ENCODE data around the gene BCL10.

The BCL10 gene

DNA sequence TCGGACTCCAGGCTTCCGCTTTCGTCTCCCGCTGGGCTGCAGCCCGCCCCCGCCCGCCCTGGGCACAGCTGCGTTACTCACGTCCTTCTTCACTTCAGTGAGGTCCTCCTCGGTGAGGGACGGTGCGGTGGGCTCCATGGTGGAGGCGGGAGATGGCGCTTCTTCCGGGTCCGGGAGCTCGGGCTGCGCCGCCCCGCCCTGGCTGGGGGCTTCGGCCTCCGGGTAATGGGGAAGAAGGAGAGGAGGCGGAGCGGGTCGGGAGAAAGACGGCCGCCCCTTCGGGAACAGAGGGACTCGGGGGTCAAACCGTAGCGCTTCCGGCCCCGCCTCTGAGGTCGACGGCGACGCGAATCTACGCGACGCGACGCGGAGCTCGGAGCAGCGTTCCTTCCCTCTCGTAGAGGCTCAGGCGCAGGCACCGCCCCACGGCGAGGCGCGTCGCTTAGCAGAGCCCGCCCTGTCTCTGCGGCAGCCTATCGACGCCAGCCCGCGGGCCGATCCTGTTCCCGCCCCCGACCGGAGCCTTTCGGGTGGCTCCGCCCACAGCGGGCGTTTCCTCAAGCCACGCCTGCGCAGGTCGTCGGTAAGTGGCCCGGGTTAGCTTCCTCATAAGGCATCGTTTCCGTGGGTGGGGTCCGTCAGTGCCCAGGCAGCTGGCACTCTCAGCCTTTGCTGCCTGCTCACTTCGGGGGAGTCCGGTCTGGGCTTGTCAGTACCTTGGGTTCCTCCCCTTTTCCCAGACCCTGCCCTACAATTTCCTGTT is at the start of gene BCL10:
Gene BCL10 (minus strand): TSS at position 418 of the 763 bp plus-strand sequence. CDS start 280 bp downstream, at position 138.
- DNase-seq (ENCODE audit: low spot score): peak; percentile 100

DNA sequence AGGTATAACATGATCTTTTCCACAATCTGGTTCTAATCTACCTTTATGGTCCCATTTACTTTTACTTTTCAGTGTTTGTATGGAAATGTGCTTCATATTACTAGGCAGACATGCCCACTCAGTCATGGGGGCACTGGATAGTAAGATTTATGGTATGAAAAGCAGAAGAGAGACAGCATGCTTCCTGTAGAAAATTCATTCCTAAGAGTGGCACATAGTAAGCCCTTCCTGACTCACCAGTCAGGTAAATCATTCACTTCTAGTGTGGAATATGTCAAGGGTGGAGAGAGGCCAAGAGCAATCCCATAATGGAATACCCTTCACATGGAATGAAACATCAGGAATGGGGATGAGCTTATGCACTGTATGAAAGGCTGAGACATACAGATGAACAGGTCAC is 49.5 kb upstream of the BCL10 start:
- DNase-seq (ENCODE audit: low spot score): peak; percentile 97

DNA sequence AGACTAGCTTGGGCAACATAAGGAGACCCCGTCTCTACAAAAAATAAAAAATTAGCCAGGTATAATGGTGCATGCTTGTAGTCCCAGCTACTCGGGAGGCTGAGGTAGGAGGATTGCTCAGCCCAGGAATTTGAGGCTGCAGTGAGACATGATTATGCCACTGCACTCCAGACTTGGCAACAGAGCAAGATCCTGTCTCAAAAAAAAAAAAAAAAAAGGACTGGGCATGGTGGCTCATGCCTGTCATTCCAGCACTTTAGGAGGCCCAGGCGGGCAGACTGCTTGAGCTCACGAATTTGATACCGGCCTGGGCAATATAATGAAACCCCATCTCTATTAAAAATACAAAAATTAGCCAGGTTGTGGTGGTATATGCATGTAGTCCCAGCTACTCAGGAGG is 47.3 kb upstream of the BCL10 start:
- peak; percentile 25 for DNase-seq (ENCODE audit: low spot score)

DNA sequence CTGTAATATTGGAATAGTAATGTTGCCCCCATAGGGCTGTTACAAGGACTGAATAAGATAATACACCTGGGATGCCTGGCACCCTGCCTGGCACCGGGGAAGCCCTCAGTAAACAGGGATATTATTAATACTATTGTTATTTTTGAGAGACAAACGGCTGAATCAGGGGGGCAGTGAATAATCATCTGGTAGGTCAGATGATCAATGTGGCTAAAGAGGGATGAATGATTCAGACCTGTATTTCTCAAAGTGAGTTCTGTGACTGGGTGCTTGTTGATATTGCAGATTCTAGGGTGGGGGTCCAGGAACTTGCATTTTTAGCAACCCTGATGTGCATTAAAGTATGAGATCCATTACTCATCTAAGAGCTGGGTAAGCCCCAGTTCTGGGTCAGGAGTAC is 46.2 kb upstream of the BCL10 start:
- peak; percentile 85 for DNase-seq (ENCODE audit: low spot score)

DNA sequence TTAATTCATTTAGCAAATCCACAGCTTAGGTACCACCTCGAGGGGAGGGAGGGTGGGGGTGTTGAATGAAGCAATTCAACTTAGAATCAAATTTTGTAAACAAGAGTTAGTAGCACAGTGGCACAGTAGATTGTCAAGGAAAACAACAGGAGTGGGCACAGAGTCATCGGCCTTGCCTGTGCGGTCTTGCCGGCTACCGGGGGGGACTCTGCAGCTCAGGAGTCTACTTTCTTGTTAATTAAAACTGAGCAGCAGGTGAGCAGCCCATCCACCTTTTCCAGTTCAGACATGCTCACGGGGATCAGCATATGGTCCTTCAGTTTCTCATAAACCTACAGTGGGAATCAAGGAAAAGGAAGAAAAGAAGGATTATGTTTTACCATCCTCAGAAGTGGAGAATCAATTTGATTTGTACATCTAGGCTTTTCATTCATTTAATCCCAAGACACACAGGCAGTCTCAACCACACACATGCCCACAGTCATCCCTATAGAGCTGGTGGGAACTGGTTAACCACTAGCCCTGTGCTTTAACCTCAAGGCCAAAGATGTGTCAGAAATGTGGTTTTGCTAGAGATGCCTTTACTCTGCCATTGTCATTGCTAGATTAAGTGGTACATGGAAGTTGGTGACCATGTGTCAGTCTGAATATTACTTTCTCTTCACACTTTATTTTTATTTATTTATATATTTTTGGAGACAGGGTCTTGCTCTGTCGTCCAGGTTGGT is 45.0 kb upstream of the BCL10 start:
- DNase-seq (ENCODE audit: low spot score): peak; percentile 87

DNA sequence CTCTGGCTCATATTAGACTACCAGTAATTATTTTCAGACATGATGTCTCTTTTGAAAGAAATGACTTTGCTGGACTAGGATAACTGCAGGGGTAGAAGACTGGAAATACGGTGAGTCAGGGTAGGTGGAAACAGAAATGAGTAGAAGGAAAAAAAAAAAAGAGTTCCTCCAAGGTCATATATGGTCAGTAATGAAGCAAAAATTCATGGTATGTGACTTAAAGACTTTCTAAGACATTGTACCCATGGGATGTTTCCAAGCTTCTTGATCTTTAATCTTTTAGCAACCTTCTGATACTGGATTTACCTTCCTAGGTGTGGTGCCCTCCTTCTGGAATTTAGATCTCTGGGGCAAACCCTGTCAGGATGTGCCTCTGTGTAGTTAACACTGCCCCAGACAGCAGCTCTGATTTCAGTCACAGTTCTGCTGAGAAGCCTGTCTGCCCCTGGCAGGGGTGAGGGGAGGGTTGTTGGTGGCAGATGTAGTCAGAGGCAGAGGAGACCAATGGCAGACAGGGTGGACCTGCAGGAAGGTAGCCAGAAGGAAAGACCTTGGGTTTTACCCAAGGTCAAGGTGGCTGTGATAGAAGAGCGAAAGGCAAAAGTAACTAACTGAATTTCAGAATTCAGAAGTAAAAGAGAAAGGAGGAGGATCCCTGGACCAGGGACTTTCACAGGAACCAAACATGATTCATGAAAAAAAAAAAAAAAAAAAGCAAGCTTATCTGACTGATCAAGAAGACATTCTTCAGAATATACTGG is 44.1 kb upstream of the BCL10 start:
- peak; percentile 82 for DNase-seq (ENCODE audit: low spot score)

DNA sequence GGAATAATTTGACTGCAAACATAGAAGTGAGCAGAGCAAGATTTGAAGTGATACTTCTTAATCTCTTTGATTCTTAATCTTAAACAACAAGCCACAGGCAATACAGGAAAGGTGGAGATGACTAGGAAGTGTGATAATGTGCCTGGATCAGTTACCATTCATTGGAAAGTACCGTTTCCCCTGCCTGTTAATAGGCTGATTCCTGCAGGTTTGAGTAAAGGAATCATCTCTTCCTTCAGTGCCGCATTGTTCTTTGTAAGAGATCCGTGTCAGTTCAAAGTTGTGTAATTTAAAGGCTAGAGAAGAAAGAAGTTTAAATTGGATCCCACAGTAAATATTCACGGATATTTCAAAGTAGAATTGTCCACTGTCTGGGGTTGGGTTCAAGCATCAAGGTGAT is 43.5 kb upstream of the BCL10 start:
- DNase-seq (ENCODE audit: low spot score): no peak

DNA sequence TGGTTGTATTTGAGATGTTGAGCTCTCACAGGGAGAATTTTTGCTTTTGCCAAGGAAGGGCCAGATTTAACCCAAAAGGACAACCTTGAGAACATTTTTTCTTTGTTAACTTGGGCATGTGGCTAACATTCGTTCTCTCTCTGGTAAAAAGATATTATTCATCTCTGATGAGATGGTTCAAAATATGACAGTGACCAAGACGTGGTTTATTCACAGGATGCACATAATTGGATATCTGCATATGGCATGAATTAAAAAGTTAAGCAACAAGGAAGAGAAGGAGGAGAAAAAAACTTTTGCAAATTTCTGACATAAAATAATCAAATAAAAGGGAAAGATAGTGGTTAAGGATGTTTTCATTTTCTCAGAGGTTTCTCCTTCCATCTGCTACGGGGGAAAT is 43.1 kb upstream of the BCL10 start:
- no peak for DNase-seq (ENCODE audit: low spot score)

DNA sequence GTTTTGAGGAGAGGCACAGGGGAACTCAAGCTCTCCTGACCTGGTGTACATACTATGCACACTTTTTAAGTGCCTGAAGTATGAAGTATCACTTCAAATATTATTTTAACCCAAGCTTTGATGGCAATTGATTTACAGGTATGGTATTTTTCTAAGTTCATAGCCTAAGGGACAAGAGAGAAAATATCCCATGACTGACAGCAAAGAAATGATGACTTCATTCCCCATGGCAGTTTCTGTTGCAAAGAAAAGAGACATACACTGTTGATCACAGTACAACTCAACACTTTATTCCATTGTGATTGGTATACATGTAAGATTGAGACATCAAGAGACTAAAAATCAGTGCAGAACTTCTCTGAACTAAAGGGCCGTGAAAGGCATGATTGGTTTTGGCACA is 41.8 kb upstream of the BCL10 start:
- peak; percentile 81 for DNase-seq (ENCODE audit: low spot score)

DNA sequence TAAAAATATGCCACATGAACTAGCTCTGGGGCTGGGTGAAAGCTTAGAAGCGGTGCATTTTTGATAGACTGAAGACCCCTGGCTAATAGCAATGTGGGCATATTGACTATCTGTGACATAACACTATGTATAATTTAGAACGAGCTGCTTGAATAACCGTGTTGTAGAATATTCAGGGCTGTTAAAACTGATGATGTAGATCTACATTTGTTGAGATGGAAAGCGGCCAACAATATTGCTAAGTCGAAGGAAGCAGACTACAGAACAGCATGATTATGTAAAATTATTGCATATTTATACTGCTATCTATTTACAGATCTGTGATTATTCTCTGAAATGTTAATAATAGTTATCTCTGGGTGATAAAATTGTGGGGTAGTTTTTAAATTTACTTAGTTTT is 41.1 kb upstream of the BCL10 start:
- no peak for DNase-seq (ENCODE audit: low spot score)

DNA sequence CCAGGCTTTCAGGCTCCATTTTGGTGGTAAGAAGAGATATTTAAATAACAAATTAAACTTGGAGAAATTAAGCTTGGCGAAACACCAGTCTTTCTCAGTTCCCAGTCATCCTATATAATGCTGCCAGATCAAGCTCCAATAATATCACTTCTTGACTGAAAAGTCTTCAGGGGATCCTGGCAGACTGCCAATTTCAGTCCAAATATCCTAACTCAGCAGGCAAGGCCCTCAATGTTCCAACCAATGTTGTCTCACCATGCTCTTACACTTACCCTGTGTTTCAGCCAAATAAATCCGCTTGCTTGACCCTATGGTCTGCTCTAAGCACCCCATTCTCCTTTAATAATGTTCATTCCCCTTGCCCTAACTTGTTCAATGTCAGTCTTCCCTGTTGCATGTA is 39.9 kb upstream of the BCL10 start:
- DNase-seq (ENCODE audit: low spot score): no peak

DNA sequence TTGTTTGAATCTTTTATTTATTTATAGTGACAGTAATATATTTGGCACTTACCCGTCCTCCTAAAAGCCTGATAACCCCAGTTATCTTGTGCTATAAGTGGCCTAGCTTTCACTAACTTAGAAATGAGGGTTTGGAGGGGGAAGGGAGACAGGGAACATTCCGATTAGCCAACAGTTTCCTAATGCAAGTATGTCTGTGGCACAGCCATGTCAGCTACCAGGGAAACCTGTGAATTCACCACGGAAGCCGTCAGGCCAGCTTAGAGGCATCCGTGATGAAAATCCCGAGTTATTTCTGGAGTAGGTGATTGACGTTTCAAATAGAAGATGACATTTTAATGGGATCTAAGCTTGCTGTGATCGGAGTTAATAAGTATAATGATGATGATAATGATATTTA is 39.4 kb upstream of the BCL10 start:
- no peak for DNase-seq (ENCODE audit: low spot score)

DNA sequence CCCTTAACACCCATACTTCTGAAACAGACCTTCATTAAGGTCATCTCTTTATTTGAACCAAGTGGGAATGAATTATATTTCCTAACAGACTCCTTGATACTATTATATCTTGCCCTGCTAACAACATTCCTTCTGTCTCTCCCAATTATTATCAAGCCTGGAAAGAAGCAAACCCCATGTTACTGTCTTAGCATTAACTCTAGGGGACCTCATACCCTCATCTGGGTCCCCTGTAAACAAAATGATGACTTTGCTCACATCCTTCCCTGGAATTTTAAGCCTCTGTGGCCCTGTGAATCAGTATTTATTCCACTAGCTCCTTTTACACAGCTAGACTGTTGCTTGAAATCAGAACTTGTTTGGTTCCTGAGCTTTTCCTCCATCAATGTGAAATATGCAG is 38.3 kb upstream of the BCL10 start:
- no peak for DNase-seq (ENCODE audit: low spot score)

DNA sequence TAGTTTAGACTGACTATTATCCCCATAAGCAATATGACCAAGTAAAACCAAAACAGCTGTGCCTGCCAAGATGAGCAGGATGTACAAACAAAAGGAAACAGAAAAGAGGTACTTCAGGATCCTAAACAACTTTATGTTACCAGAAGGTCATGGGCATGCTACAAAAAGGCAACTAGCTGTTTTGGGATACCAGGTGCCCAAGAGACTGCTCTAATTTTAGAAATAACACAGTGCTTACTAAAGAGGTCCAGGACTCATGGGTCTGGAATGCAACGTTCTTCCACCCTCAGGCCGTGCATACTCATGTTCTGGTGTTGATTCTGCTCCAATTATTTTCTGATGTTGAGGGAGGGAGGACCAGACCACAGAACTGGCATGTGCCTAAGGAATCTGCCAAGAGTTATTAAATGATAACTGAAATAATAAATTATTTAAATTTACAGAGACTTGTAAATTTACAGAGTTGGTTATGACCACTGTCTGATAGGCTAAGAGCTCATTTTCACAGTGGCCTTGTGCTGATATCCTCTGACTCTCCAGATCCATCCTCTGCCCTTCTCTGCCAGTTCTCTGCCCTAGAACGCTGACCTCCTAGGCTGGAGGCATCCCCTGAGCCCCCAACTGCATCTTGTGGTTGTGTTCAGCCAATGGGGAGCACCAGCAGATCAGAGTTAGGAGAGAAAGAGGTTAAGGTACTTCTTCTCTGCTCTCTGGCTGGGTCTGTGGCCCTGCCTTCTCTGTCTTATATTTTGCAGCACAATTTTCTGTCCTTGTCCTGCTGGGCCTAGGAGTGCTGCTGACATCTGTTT is 37.7 kb upstream of the BCL10 start:
- peak; percentile 90 for DNase-seq (ENCODE audit: low spot score)

DNA sequence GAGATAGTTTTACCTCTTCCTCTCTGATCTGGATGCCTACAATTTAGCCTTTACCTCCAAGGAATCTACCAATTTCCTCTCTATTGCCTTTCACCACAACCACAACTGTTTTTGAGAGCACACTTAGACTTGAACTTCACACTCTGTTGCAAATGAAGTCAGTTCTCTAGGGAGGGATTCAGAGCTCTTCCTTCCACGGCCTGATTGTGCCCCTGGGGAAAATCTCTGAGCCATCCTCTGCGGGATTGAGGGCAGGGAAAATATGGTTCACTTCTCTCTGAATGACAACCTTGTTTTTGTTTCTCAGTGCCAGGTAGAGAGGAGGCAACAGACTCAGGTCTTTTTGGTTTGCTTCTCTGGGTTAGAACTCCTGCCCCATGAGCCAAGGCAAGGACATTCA is 35.4 kb upstream of the BCL10 start:
- DNase-seq (ENCODE audit: low spot score): no peak

DNA sequence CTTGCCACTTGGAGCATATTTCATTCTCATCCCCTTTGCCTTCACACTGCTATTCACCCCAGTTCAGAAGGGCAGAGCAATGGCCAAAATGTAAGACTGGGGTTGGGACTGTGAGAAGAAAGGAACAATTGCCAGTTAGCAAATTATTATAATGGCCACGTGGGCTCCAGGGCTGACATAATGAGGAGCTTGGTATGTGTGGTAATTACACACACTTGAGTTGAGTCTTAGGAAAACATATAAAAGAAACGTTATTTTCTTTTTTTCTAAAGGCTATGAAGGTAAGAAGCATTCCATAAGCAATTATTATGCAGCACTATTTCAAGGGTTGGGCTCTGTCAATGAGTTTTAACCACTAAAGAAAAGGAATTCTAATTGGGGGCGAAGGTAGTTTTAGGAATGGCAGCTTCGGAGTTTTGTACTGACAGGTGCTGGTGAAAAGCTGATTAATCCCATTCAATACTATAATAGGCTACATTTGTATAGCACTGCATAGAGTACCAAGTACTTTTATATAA is 32.5 kb upstream of the BCL10 start:
- DNase-seq (ENCODE audit: low spot score): no peak

DNA sequence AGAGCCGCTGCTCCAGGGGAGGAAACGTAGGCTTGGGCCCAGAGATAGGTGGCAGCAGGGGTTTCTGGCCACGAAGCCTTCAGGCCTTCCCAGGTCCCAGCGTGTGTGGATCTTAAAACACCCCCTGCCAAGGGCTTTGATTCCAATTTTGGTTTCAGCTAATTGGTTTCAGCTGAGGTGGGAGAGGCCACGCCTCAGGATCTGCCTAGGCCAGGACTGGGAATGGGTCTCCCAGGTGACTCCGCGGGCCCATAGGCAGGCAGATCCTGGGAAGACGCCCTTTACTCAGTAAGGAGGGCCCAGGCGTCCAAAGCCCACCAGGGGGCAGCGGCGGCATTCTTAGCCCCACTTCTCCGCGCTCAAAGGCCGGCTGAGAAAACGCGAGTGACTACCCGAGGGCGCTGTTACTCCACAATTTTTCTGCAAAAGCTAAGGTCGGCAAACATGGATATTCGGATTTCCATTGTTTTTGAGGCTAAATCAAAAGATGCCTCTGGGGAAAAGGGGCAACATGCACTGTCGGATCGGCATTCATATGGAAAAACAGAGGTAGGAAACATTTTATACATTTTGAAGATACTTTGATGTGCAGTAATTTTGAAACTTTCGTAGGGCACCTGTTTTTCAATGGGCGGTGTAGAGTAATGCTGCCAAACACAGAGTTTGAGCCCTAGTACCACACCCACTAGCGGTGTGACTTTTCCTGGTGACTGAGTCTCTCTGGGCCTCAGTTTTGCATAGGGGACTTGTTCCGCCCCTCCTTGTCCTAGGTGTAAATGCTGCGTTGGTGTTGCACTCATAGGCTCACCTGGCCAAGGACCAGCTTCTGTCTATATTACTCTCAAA is 31.8 kb upstream of the BCL10 start:
- DNase-seq (ENCODE audit: low spot score): peak; percentile 89

DNA sequence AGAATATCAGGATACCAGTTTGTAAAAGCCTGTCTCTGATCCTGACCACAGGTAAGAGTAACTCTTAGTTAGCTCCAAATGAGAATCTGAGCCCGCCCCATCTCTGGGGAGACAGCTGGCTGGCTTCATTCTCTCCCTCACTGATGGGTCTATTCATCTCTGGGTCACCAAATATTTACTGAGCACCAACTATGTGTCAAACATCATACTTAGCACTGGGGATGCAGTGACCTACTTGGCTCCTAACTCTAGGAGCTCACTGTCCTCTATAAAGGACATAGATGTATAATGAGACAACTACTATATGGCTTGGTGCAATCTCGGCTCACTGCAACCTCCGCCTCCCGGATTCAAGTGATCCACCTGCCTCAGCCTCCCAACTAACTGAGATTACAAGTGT is 29.8 kb upstream of the BCL10 start:
- no peak for DNase-seq (ENCODE audit: low spot score)

DNA sequence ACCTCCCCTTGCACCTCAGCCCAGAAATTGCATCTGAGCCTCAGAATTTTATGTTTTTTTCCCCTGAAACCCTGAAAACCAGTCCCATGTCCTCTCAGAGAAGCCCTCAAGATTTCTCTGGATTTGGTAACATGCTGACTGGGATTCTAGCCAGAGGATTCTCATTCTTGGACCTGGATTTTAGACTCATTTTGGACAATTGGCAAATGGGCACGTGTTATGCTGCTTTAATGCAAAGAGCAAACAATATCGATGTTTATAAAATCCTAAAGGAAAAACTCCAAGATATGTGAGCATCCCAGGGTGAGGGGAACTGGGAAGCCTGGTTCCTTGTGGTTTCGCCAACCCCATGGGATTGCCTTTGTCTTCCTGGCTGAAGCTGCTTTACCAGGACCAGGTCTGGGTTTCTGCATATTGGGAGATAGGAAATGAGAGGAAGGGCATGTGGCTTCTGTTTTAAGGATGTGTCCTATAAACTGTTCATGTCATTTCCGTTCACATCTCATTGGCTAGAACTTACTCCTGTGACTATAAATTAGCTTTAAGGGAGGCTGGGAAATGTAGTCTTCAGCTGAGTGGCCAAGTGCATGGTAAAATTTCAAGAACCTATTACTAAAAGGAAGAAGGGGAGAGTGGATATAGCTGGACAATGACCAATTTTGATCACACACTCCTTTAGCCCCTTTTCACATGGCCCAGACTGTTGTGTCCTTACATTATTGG is 27.2 kb upstream of the BCL10 start:
- no peak for DNase-seq (ENCODE audit: low spot score)

DNA sequence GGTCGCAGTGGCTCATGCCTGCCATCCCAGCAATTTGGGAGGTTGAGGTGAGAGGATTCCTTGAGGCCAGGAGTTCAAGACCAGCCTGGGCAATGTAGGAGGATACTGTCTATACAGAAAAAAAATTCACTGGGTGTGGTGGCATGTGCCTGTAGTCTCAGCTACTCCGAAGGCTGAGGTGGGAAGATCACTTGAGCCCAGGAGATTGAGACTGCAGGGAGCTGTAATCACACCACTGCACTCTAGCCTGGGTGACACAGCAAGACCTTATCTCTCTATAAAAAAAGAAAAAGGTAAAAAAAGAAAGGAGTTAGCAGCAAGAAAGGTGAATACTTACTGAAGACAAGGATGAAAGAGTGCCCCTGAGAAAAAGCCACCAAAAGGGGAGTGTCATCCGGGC is 23.7 kb upstream of the BCL10 start:
- DNase-seq (ENCODE audit: low spot score): no peak
